ENCODE measurements around the gene WEE2. TPM values are rescaled to one million over a fixed set of nuclear protein-coding genes. Genes with fewer than 3 reads are reported as not detected.

Gene WEE2
- total and polyA plus RNA-seq, 2 donors from 2014 or later = 0.06 to 0.13 TPM

DNA sequence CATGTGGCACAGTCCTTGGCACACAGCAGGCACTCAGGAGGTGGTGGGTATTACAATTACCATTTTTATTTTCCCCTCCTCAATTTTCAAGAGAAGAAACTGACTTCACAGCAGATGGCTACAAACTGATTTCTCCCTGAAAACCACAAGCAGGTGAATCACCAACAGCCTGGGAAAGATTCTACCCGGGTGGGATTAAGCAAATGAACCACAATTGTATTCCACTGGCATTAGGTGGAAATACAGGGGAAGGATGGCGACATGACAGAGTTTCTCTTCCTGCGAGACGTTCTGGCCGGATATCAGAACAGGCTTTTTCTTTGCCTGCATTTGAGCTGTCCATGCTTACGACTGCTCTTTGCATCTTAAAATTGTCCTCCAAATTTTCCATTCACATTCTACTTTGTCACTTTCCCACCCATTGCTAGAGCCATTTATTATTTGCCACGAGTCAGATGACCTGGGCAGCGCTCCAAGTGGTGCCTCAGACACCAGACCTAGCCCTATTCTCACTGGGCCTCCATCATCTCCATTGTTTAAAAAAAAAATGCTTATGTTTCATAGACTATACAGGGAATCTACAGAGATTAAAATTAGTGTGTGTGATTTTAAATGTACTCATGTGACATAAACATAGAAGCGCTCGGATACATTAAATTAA, 10.8 kb upstream of the WEE2 start:
- no peak for DNase-seq
- Histone ChIP-seq H3K9me3 (ENCODE audit: control insufficient read depth in 2 of 3, insufficient read depth in 1 of 3, low read length in 3 of 3) (no peaks in the 10 kb centered on the region), H3K4me1 (ENCODE audit: control insufficient read depth in 2 of 3, insufficient read depth in 2 of 3, low read depth in 1 of 3, low read length in 3 of 3) (peaks cover 3 to 24% (median 15%) of the 10 kb centered on the region in 3 donors), H3K27me3 (ENCODE audit: control insufficient read depth, insufficient read depth, low read length) (no peaks in the 10 kb centered on the region), H3K9ac (ENCODE audit: low read length in 3 of 3) (no peak overlapping the region), H3K27ac (ENCODE audit: low read depth in 2 of 2, low read length in 2 of 2) (no peak overlapping the region), H3K4me3 (ENCODE audit: low read length in 3 of 3) (no peak overlapping the region), H3K36me3 (ENCODE audit: control insufficient read depth in 2 of 3, insufficient read depth in 3 of 3, low read length in 3 of 3) (no peaks in the 10 kb centered on the region)
- intact Hi-C loops (cut with DNase I) = no loop called here
- no peak for FAIRE-seq
- no peak for TF ChIP-seq CTCF (IDR thresholded peaks at IDR 0.05; ENCODE audit: borderline replicate concordance, extremely low read depth, insufficient read depth)

DNA sequence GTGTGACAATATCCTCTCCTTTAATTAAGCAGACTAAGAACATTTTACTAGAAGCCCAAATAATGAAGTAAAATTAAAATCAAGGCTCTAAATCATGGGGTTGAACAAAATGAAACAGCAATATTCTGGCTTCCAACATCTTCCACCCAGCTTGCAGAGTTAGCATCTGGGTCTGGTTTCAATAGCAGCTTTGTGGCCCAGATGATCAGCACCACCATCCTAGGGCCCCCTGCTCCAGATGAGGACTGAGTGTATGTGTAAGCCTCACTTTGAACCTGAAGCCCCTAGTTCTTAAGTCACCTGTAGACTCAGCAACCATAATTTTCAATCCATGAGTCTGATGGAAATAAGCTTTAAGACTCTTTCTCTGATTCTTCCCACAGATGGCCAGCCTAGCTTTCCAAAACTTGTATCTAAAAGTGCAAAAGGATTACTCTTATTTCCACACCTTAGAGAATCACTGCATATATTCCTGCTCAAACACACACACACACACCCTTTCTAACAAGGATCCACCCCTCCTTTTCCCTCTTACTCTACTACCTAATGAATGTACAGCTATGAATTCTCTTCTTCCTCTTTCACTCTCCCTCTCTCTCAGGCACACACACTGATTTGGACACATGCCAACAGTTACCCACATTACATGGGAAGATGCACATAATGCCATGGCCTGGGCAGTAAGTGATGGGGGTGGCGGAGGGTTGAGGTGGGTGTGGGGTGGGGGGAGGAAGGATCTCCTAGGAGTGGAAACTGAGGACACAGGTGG, 9.7 kb upstream of the WEE2 start:
- Histone ChIP-seq H3K27me3 (ENCODE audit: control insufficient read depth, insufficient read depth, low read length) (no peaks in the 10 kb centered on the region), H3K36me3 (ENCODE audit: control insufficient read depth in 2 of 3, insufficient read depth in 3 of 3, low read length in 3 of 3) (no peaks in the 10 kb centered on the region), H3K27ac (ENCODE audit: low read depth in 2 of 2, low read length in 2 of 2) (no peak overlapping the region), H3K4me3 (ENCODE audit: low read length in 3 of 3) (no peak overlapping the region), H3K9ac (ENCODE audit: low read length in 3 of 3) (no peak overlapping the region), H3K4me1 (ENCODE audit: control insufficient read depth in 2 of 3, insufficient read depth in 2 of 3, low read depth in 1 of 3, low read length in 3 of 3) (peaks cover 3 to 24% (median 18%) of the 10 kb centered on the region in 3 donors), H3K9me3 (ENCODE audit: control insufficient read depth in 2 of 3, insufficient read depth in 1 of 3, low read length in 3 of 3) (no peaks in the 10 kb centered on the region)
- intact Hi-C loops (cut with DNase I) = no loop called here
- TF ChIP-seq CTCF (IDR thresholded peaks at IDR 0.05; ENCODE audit: borderline replicate concordance, extremely low read depth, insufficient read depth) = no peak
- no peak for DNase-seq
- FAIRE-seq = no peak

GRCh38 chr7:141699860-141700259, 8.3 kb upstream of the WEE2 start:
- intact Hi-C loops (cut with DNase I) = no loop called here

More at GRCh38 chr7:141699860-141700259, 8.3 kb upstream of the WEE2 start:
- DNase-seq (no peak), FAIRE-seq (no peak)
- Histone ChIP-seq H3K27ac (ENCODE audit: low read depth in 2 of 2, low read length in 2 of 2) (no peak overlapping the region), H3K4me3 (ENCODE audit: low read length in 3 of 3) (no peak overlapping the region), H3K27me3 (ENCODE audit: control insufficient read depth, insufficient read depth, low read length) (no peaks in the 10 kb centered on the region), H3K9ac (ENCODE audit: low read length in 3 of 3) (no peak overlapping the region), H3K36me3 (ENCODE audit: control insufficient read depth in 2 of 3, insufficient read depth in 3 of 3, low read length in 3 of 3) (no peaks in the 10 kb centered on the region), H3K9me3 (ENCODE audit: control insufficient read depth in 2 of 3, insufficient read depth in 1 of 3, low read length in 3 of 3) (no peaks in the 10 kb centered on the region), H3K4me1 (ENCODE audit: control insufficient read depth in 2 of 3, insufficient read depth in 2 of 3, low read depth in 1 of 3, low read length in 3 of 3) (peaks cover 3 to 21% (median 18%) of the 10 kb centered on the region in 3 donors)
- no peak for TF ChIP-seq CTCF (IDR thresholded peaks at IDR 0.05; ENCODE audit: borderline replicate concordance, extremely low read depth, insufficient read depth)
